Testis (tissue), 5 donors: ENCODE results near the gene CEMIP2. TPM values are rescaled to one million over a fixed set of nuclear protein-coding genes. Genes with fewer than 3 reads are reported as not detected.

Source experiments
- DNase-seq: peaks from one replicate; pipeline ENCODE4 v3.0.0-alpha.2; 2019
- H3K27ac ChIP-seq, 2 donors: fragments of 200-600 bp; sonication (generic); one replicate each; pipeline ENCODE4 v1.5.1; 2019
- H3K27me3 ChIP-seq: fragments of 200-600 bp; sonication (generic); one replicate; pipeline ENCODE4 v1.5.1; 2019
- H3K36me3 ChIP-seq: fragments of 200-600 bp; sonication (generic); one replicate; pipeline ENCODE4 v1.5.1; 2017; ENCODE audit warnings: low read depth; ENCODE audit errors: missing control alignments
- H3K4me1 ChIP-seq: fragments of 200-600 bp; sonication (generic); one replicate; pipeline ENCODE4 v1.5.1; 2019
- H3K4me3 ChIP-seq, 2 donors: fragments of 200-600 bp; sonication (generic); one replicate each; pipeline ENCODE4 v1.5.1; 2017 to 2019
- H3K9me3 ChIP-seq: fragments of 200-600 bp; sonication (generic); one replicate; pipeline ENCODE4 v1.5.1; 2017
- POLR2A ChIP-seq: fragments of 450-650 bp; IDR thresholded peaks from one replicate; pipeline ENCODE4 v1.6.1; 2017; ENCODE audit warnings: antibody characterized with exemption, mild to moderate bottlenecking, moderate library complexity
- WGBS, 2 donors: methylation state at CpG; one replicate each; pipeline ENCODE4 v1.1.5; 2018; 5-methylcytosine and 5-hydroxymethylcytosine counted together
- intact Hi-C: fragments of 100-400 bp; cut with DNase I; formaldehyde crosslinking; loops from one replicate; pipeline ENCODE4 v1.15.1; 2023; ENCODE audit warnings: low total_unique reads
- long read RNA-seq, 2 donors: transcript quantifications; one replicate each; lab custom pipeline, GENCODE V29; 2026
- polyA plus RNA-seq: library from polyadenylated mRNA; stranded (reverse); fragments of 350-450 nt; fragmentation: Illumina TruSeq; extraction: RNeasy Lipid Tissue Mini Kit (QIAGEN cat#74804); gene quantifications from one replicate; pipeline ENCODE4 v1.2.3, GENCODE V29; 2014; ENCODE audit warnings: low read depth, low replicate concordance; ENCODE audit not compliant: insufficient read depth
- total RNA-seq, 2 donors: library from RNA; depleted of rRNA; stranded (reverse); fragments of >200 nt; gene quantifications; one replicate each; pipeline ENCODE4 v1.2.3, GENCODE V29; 2016
- TF ChIP-seq, protein P1 (sequence below), 3 experiments: fragments of 450-650 bp in 2 of 3; fragments of 200-600 bp in 1 of 3; sonication (generic) in 1 of 3; IDR thresholded peaks; one replicate each; pipeline ENCODE4 v1.5.1; 2016 to 2019; ENCODE audit warnings: antibody characterized with exemption in 3 of 3, mild to moderate bottlenecking in 2 of 3, moderate library complexity in 1 of 3

Gene CEMIP2
- total RNA-seq, result 100 to 1,000 TPM; 109 to 146 TPM
- 18.3 TPM for polyA plus RNA-seq
- long read RNA-seq, donor 1, full-length matches to known transcripts, result 3 of 3 reads
- long read RNA-seq, donor 1, partial matches to known transcripts, result 0 of 3 reads
- long read RNA-seq, donor 1, other reads (novel, unspliced or antisense), result 0 of 3 reads
- long read RNA-seq, donor 2, partial matches to known transcripts, result 0 of 2 reads
- long read RNA-seq, donor 2, other reads (novel, unspliced or antisense), result 0 of 2 reads

GRCh38 chr9:71768388-71769174 is at the start of gene CEMIP2:
TSS of gene CEMIP2 (minus strand) at chr9:71768513. CDS start at chr9:71750373, 18,140 bp downstream.
- WGBS, 2 donors, result 0% methylated on average over 7 to 40 of the region's 86 CpGs
- Histone ChIP-seq H3K27me3 (no peaks in the 10 kb centered on the region), H3K27ac (peak within 1 kb of the TSS; percentile 87 to 89), H3K4me1 (peaks cover 8% of the 10 kb centered on the region), H3K36me3 (no peaks in the 10 kb centered on the region), H3K4me3 (peak within 1 kb of the TSS; percentile 81 to 82), H3K9me3 (no peaks in the 10 kb centered on the region)
- intact Hi-C loops, result no loop called here
- TF ChIP-seq, protein P1, sequence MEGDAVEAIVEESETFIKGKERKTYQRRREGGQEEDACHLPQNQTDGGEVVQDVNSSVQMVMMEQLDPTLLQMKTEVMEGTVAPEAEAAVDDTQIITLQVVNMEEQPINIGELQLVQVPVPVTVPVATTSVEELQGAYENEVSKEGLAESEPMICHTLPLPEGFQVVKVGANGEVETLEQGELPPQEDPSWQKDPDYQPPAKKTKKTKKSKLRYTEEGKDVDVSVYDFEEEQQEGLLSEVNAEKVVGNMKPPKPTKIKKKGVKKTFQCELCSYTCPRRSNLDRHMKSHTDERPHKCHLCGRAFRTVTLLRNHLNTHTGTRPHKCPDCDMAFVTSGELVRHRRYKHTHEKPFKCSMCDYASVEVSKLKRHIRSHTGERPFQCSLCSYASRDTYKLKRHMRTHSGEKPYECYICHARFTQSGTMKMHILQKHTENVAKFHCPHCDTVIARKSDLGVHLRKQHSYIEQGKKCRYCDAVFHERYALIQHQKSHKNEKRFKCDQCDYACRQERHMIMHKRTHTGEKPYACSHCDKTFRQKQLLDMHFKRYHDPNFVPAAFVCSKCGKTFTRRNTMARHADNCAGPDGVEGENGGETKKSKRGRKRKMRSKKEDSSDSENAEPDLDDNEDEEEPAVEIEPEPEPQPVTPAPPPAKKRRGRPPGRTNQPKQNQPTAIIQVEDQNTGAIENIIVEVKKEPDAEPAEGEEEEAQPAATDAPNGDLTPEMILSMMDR (IDR thresholded peaks at IDR 0.05), result peak in 1 of 3 experiments; percentile 47
- peak; percentile 6 for TF ChIP-seq POLR2A
- peak; percentile 90 for DNase-seq

GRCh38 chr9:71816916-71817451 is 48.7 kb upstream of the CEMIP2 start:
- WGBS, 2 donors, result 56 to 69% methylated on average over 9 of the region's 9 CpGs
- no peaks in the 10 kb centered on the region for H3K36me3 ChIP-seq
- intact Hi-C loops, result no loop called here
- H3K9me3 ChIP-seq, result no peaks in the 10 kb centered on the region
- DNase-seq, result no peak
- peaks cover 21% of the 10 kb centered on the region for H3K4me1 ChIP-seq
- H3K27me3 ChIP-seq, result no peaks in the 10 kb centered on the region
- H3K27ac ChIP-seq, result peak overlapping the region in 1 of 2 donors; percentile 71
- H3K4me3 ChIP-seq, result no peak overlapping the region
- no peak for TF ChIP-seq POLR2A
- TF ChIP-seq, protein P1 (IDR thresholded peaks at IDR 0.05), result no peak

GRCh38 chr9:71814815-71815214 is 46.5 kb upstream of the CEMIP2 start:
- peak; percentile 46 for DNase-seq
- 52 to 54% methylated on average over 3 of the region's 3 CpGs for WGBS, 2 donors

GRCh38 chr9:71814226-71814625 is 45.9 kb upstream of the CEMIP2 start:
- 77 to 78% methylated on average over 3 of the region's 3 CpGs for WGBS, 2 donors
- no peak for DNase-seq
- TF ChIP-seq POLR2A, result no peak
- TF ChIP-seq, protein P1 (IDR thresholded peaks at IDR 0.05), result no peak
- Histone ChIP-seq H3K27ac (peak overlapping the region in 1 of 2 donors; percentile 25), H3K27me3 (no peaks in the 10 kb centered on the region), H3K4me1 (peaks cover 15% of the 10 kb centered on the region), H3K9me3 (no peaks in the 10 kb centered on the region), H3K4me3 (no peak overlapping the region), H3K36me3 (no peaks in the 10 kb centered on the region)
- intact Hi-C loops, result no loop called here

More at GRCh38 chr9:71814815-71815214, 46.5 kb upstream of the CEMIP2 start:
- Histone ChIP-seq H3K27me3 (no peaks in the 10 kb centered on the region), H3K9me3 (no peaks in the 10 kb centered on the region), H3K4me3 (no peak overlapping the region), H3K36me3 (no peaks in the 10 kb centered on the region), H3K27ac (peak overlapping the region in 1 of 2 donors; percentile 25), H3K4me1 (peaks cover 15% of the 10 kb centered on the region)
- TF ChIP-seq, protein P1 (IDR thresholded peaks at IDR 0.05), result no peak
- TF ChIP-seq POLR2A, result no peak
- intact Hi-C loops, result no loop called here
